HEK293 (cell line): Measurements from ENCODE around the gene SCIN.
A peak's percentile ranks its signal among the peaks of the same experiment; 100 is the strongest.

Experiments used
- CTCF ChIA-PET: fragments of 350-600 bp; formaldehyde crosslinking; extraction: SDS; loops from one replicate; lab custom pipeline; 2021; ENCODE audit warnings: antibody characterized with exemption; lab: Yijun Ruan, JAX
- POLR2A ChIA-PET: fragments of 300-600 bp; formaldehyde crosslinking; extraction: SDS; loops from one replicate; lab custom pipeline; 2020; ENCODE audit warnings: antibody characterized with exemption, inconsistent platforms; lab: Yijun Ruan, JAX
- H3K27ac ChIP-seq: fragments of 200-500 bp; sonication (Bioruptor generic); 2 replicates; pipeline ENCODE4 v1.5.1; 2014; ENCODE audit warnings: low read depth, low read length, control low read depth, inconsistent platforms; ENCODE audit errors: extremely low read depth
- H3K36me3 ChIP-seq, 2 experiments: fragments of 200-500 bp in 1 of 2; sonication (Bioruptor generic) in 1 of 2; 1 replicate in 1 of 2; 2 replicates in 1 of 2; pipeline ENCODE4 v1.5.1; 2014 to 2017; ENCODE audit warnings: inconsistent platforms in 2 of 2, low read length in 2 of 2; ENCODE audit not compliant: control insufficient read depth in 2 of 2, insufficient read depth in 1 of 2
- H3K4me1 ChIP-seq: fragments of 200-500 bp; sonication (Bioruptor generic); 2 replicates; pipeline ENCODE4 v1.5.1; 2014; ENCODE audit warnings: mild to moderate bottlenecking, low read length, inconsistent platforms; ENCODE audit not compliant: control insufficient read depth, insufficient read depth
- H3K4me3 ChIP-seq: 2 replicates; pipeline ENCODE4 v1.5.1; 2011; ENCODE audit warnings: low read depth, mild to moderate bottlenecking, control low read depth, low read length, moderate library complexity
- H3K9me3 ChIP-seq: fragments of 200-500 bp; sonication (Bioruptor generic); 2 replicates; pipeline ENCODE4 v1.5.1; 2014; ENCODE audit warnings: low read depth, low read length, inconsistent platforms; ENCODE audit not compliant: control insufficient read depth, insufficient read depth
- FEZF1 ChIP-seq: fragments of 450-650 bp; formaldehyde crosslinking; IDR thresholded peaks from 2 replicates; pipeline ENCODE4 v1.5.1; 2016; ENCODE audit warnings: missing biosample characterization, missing genetic modification characterization
- GLIS1 ChIP-seq: fragments of 450-650 bp; formaldehyde crosslinking; IDR thresholded peaks from 2 replicates; pipeline ENCODE4 v1.5.1; 2016; ENCODE audit warnings: missing biosample characterization, missing genetic modification characterization
- MZF1 ChIP-seq: fragments of 450-650 bp; formaldehyde crosslinking; IDR thresholded peaks from 2 replicates; pipeline ENCODE4 v1.5.1; 2017; ENCODE audit warnings: missing biosample characterization, missing genetic modification characterization, borderline replicate concordance
- PRDM2 ChIP-seq: fragments of 450-650 bp; formaldehyde crosslinking; IDR thresholded peaks from 2 replicates; pipeline ENCODE4 v1.5.1; 2016; ENCODE audit warnings: missing biosample characterization, missing genetic modification characterization, borderline replicate concordance
- PRDM6 ChIP-seq: fragments of 450-650 bp; formaldehyde crosslinking; IDR thresholded peaks from 2 replicates; pipeline ENCODE4 v1.5.1; 2017; ENCODE audit warnings: missing biosample characterization, missing genetic modification characterization
- SCRT2 ChIP-seq: fragments of 450-650 bp; formaldehyde crosslinking; IDR thresholded peaks from 2 replicates; pipeline ENCODE4 v1.5.1; 2016; ENCODE audit warnings: missing biosample characterization, missing genetic modification characterization
- SP7 ChIP-seq: fragments of 450-650 bp; formaldehyde crosslinking; IDR thresholded peaks from 2 replicates; pipeline ENCODE4 v1.5.1; 2016; ENCODE audit warnings: missing biosample characterization, missing genetic modification characterization
- ZBTB26 ChIP-seq: fragments of 450-650 bp; formaldehyde crosslinking; optimal IDR thresholded peaks from 2 replicates; pipeline ENCODE3; 2016; ENCODE audit warnings: missing biosample characterization, mild to moderate bottlenecking, missing genetic modification characterization
- ZBTB44 ChIP-seq: fragments of 450-650 bp; IDR thresholded peaks from 2 replicates; pipeline ENCODE4 v1.5.1; 2018; ENCODE audit warnings: missing biosample characterization, mild to moderate bottlenecking, missing genetic modification characterization
- ZNF18 ChIP-seq: fragments of 450-650 bp; formaldehyde crosslinking; IDR thresholded peaks from 2 replicates; pipeline ENCODE4 v1.5.1; 2016; ENCODE audit warnings: missing biosample characterization, missing genetic modification characterization
- ZNF239 ChIP-seq: fragments of 450-650 bp; formaldehyde crosslinking; IDR thresholded peaks from 2 replicates; pipeline ENCODE4 v1.5.1; 2016; ENCODE audit warnings: missing biosample characterization, missing genetic modification characterization
- ZNF266 ChIP-seq: fragments of 450-650 bp; formaldehyde crosslinking; IDR thresholded peaks from 2 replicates; pipeline ENCODE4 v1.5.1; 2016; ENCODE audit warnings: missing biosample characterization, missing genetic modification characterization, low read depth
- ZNF292 ChIP-seq: fragments of 450-650 bp; formaldehyde crosslinking; IDR thresholded peaks from 2 replicates; pipeline ENCODE4 v1.5.1; 2016; ENCODE audit warnings: low read depth, missing biosample characterization, missing genetic modification characterization, borderline replicate concordance
- ZNF513 ChIP-seq: fragments of 450-650 bp; IDR thresholded peaks from 2 replicates; pipeline ENCODE4 v1.5.1; 2018; ENCODE audit warnings: missing biosample characterization, missing genetic modification characterization
- ZNF530 ChIP-seq: fragments of 450-650 bp; formaldehyde crosslinking; IDR thresholded peaks from 2 replicates; pipeline ENCODE4 v1.5.1; 2016; ENCODE audit warnings: low read depth, missing biosample characterization, missing genetic modification characterization
- ZNF670 ChIP-seq: fragments of 450-650 bp; formaldehyde crosslinking; IDR thresholded peaks from 2 replicates; pipeline ENCODE4 v1.5.1; 2016; ENCODE audit warnings: missing biosample characterization, missing genetic modification characterization, low read depth
- ZNF677 ChIP-seq: fragments of 450-650 bp; IDR thresholded peaks from 2 replicates; pipeline ENCODE4 v1.5.0; 2018; ENCODE audit warnings: missing biosample characterization, mild to moderate bottlenecking, missing genetic modification characterization, moderate library complexity

The SCIN gene

GRCh38 chr7:12629816-12630512 is 59.4 kb downstream of the SCIN start:
- Histone ChIP-seq H3K27ac (no peak overlapping the region), H3K4me3 (no peak overlapping the region), H3K9me3 (no peaks in the 10 kb centered on the region), H3K4me1 (no peaks in the 10 kb centered on the region), H3K36me3 (no peaks in the 10 kb centered on the region)
- CTCF ChIA-PET, result interaction anchor here (0.6 to 3.2 kb wide), 7 partner anchors 9 to 633 kb away, joined by 3 to 16 read pairs (median 4); no protein-coding TSS in a partner anchor
- POLR2A ChIA-PET, result no interaction called here
- peak; percentile 37; the same call in 1 of the 2 replicates for TF ChIP-seq GLIS1 (tag by site-specific recombination)
- no peak for TF ChIP-seq SP7 (tag by site-specific recombination)
- TF ChIP-seq, all 188 proteins: peak for 1

GRCh38 chr7:12630513-12630819 is 59.9 kb downstream of the SCIN start:
- POLR2A ChIA-PET, result no interaction called here
- Histone ChIP-seq H3K27ac (no peak overlapping the region), H3K4me3 (no peak overlapping the region), H3K4me1 (no peaks in the 10 kb centered on the region), H3K36me3 (no peaks in the 10 kb centered on the region), H3K9me3 (no peaks in the 10 kb centered on the region)
- CTCF ChIA-PET, result interaction anchor here (0.5 to 3.2 kb wide), 9 partner anchors 9 to 632 kb away, joined by 3 to 16 read pairs (median 4); no protein-coding TSS in a partner anchor
- TF ChIP-seq ZNF239 (tag by site-specific recombination) (no peak), ZNF18 (peak; percentile 83), FEZF1 (tag by site-specific recombination) (peak; percentile 49; the same call in 1 of the 2 replicates), ZNF530 (tag by site-specific recombination) (no peak), ZNF677 (no peak), PRDM6 (tag by site-specific recombination) (peak; percentile 62), MZF1 (no peak), ZNF670 (tag by site-specific recombination) (no peak), ZNF266 (no peak), ZBTB44 (tag by site-specific recombination) (peak; percentile 60; the same call in 1 of the 2 replicates)

- Histone ChIP-seq H3K36me3 (no peaks in the 10 kb centered on the region), H3K4me1 (no peaks in the 10 kb centered on the region), H3K9me3 (no peaks in the 10 kb centered on the region), H3K4me3 (no peak overlapping the region), H3K27ac (no peak overlapping the region)
- CTCF ChIA-PET, result no interaction called here
- POLR2A ChIA-PET, result no interaction called here
- TF ChIP-seq ZNF513 (tag by site-specific recombination) (no peak), ZNF292 (no peak), ZBTB26 (tag by site-specific recombination) (no peak), PRDM2 (tag by site-specific recombination) (no peak), SCRT2 (tag by site-specific recombination) (no peak)
These were observed 63.1 kb downstream of the SCIN start for GRCh38 chr7:12633582-12633981.
